IMR-90 (cell line): Measurements from ENCODE around the gene NFKBIE. TPM values are rescaled to one million over a fixed set of nuclear protein-coding genes. Genes with fewer than 3 reads are reported as not detected.

Source experiments
- ATAC-seq: fragments of 200-7000 bp; cut with Tn5 transposase; 2 replicates; pipeline ENCODE4 v1.9.1; 2020; ENCODE audit warnings: low read depth, mild to moderate bottlenecking, moderate library complexity
- BruUV-seq: library from RNA; stranded (reverse); fragments of 400-500 nt; replicated peaks from 2 replicates; lab custom pipeline; 2021; lab: Mats Ljungman, UMichigan
- CTCF ChIA-PET: fragments of 300-600 bp; formaldehyde crosslinking; extraction: SDS; loops from one replicate; lab custom pipeline; 2021; ENCODE audit warnings: antibody characterized with exemption; lab: Yijun Ruan, JAX
- POLR2A ChIA-PET: fragments of 300-600 bp; sonication (Branson Sonifier 250); formaldehyde crosslinking; loops from one replicate; lab custom pipeline; 2022; ENCODE audit warnings: antibody characterized with exemption; ENCODE audit not compliant: unreplicated experiment; lab: Charles Lee
- DNase-seq: peaks from one replicate; pipeline ENCODE4 v3.0.0; 2013
- H2AFZ ChIP-seq: replicated peaks from 2 replicates; pipeline ENCODE3; 2013; ENCODE audit warnings: low read length, mild to moderate bottlenecking; ENCODE audit not compliant: poor library complexity
- H2AK5ac ChIP-seq: 2 replicates; pipeline ENCODE4 v1.6.1; 2013; ENCODE audit warnings: low read depth, low read length, inconsistent platforms
- H2AK9ac ChIP-seq: replicated peaks from 2 replicates; pipeline ENCODE3; 2013; ENCODE audit warnings: mild to moderate bottlenecking, low read depth, low read length, moderate library complexity; ENCODE audit not compliant: poor library complexity
- H2BK120ac ChIP-seq: 2 replicates; pipeline ENCODE4 v1.6.1; 2013; ENCODE audit warnings: low read depth, low read length, inconsistent platforms
- H2BK15ac ChIP-seq: 3 replicates; pipeline ENCODE4 v1.6.1; 2013; ENCODE audit warnings: low read depth, low read length, inconsistent platforms
- H2BK20ac ChIP-seq: 2 replicates; pipeline ENCODE4 v1.6.1; 2013; ENCODE audit warnings: low read depth, mild to moderate bottlenecking, inconsistent platforms, low read length, moderate library complexity
- H2BK5ac ChIP-seq: 2 replicates; pipeline ENCODE4 v1.6.1; 2013; ENCODE audit warnings: mild to moderate bottlenecking, low read depth, low read length, inconsistent platforms; ENCODE audit not compliant: poor library complexity, severe bottlenecking
- H3K14ac ChIP-seq: replicated peaks from 2 replicates; pipeline ENCODE4 v1.6.1; 2013; ENCODE audit warnings: low read depth, low read length, inconsistent platforms
- H3K18ac ChIP-seq: 2 replicates; pipeline ENCODE4 v1.6.1; 2013; ENCODE audit warnings: low read depth, low read length, control low read depth
- H3K23ac ChIP-seq: 2 replicates; pipeline ENCODE4 v1.6.1; 2013; ENCODE audit warnings: low read depth, low read length, inconsistent platforms
- H3K27ac ChIP-seq: 2 replicates; pipeline ENCODE4 v1.5.1; 2013; ENCODE audit warnings: mild to moderate bottlenecking, control low read depth, low read length; ENCODE audit not compliant: insufficient read depth
- H3K27me3 ChIP-seq: 2 replicates; pipeline ENCODE4 v1.6.1; 2013; ENCODE audit warnings: low read length; ENCODE audit not compliant: control insufficient read depth, insufficient read depth
- H3K36me3 ChIP-seq: 2 replicates; pipeline ENCODE4 v1.6.1; 2013; ENCODE audit warnings: low read length, mixed read lengths; ENCODE audit not compliant: control insufficient read depth, insufficient read depth
- H3K4ac ChIP-seq: 2 replicates; pipeline ENCODE4 v1.6.1; 2013; ENCODE audit warnings: low read depth, low read length, inconsistent platforms
- H3K4me1 ChIP-seq: 2 replicates; pipeline ENCODE4 v1.6.1; 2013; ENCODE audit warnings: low read length, mixed read lengths; ENCODE audit not compliant: control insufficient read depth, insufficient read depth
- H3K4me2 ChIP-seq: 2 replicates; pipeline ENCODE4 v1.6.1; 2013; ENCODE audit warnings: low read depth, mild to moderate bottlenecking, control low read depth, low read length, moderate library complexity
- H3K4me3 ChIP-seq: 2 replicates; pipeline ENCODE4 v1.5.1; 2013; ENCODE audit warnings: low read depth, mild to moderate bottlenecking, control low read depth, low read length, moderate library complexity; ENCODE audit not compliant: insufficient read depth
- H3K56ac ChIP-seq: 2 replicates; pipeline ENCODE4 v1.6.1; 2013; ENCODE audit warnings: low read length, inconsistent platforms; ENCODE audit not compliant: insufficient read depth; ENCODE audit errors: extremely low read depth
- H3K79me1 ChIP-seq, 2 experiments: 2 replicates each; pipeline ENCODE4 v1.6.1; 2013; ENCODE audit warnings: low read length in 2 of 2, inconsistent platforms in 1 of 2, low read depth in 1 of 2
- H3K9ac ChIP-seq: 2 replicates; pipeline ENCODE4 v1.6.1; 2013; ENCODE audit warnings: low read depth, low read length, control low read depth
- H3K9me1 ChIP-seq: 2 replicates; pipeline ENCODE4 v1.6.1; 2013; ENCODE audit warnings: low read length, inconsistent platforms; ENCODE audit not compliant: insufficient read depth
- H3K9me3 ChIP-seq: 2 replicates; pipeline ENCODE4 v1.6.1; 2013; ENCODE audit warnings: low read length; ENCODE audit not compliant: control insufficient read depth, insufficient read depth
- H4K20me1 ChIP-seq: 2 replicates; pipeline ENCODE4 v1.6.1; 2013; ENCODE audit warnings: low read length, inconsistent platforms; ENCODE audit not compliant: insufficient read depth
- H4K5ac ChIP-seq: 2 replicates; pipeline ENCODE4 v1.6.1; 2013; ENCODE audit warnings: mild to moderate bottlenecking, low read depth, low read length, control low read depth
- H4K8ac ChIP-seq, 2 experiments: 2 replicates each; pipeline ENCODE4 v1.6.1; 2013; ENCODE audit warnings: low read depth in 2 of 2, low read length in 2 of 2, control low read depth in 1 of 2, inconsistent platforms in 1 of 2
- H4K91ac ChIP-seq: 2 replicates; pipeline ENCODE4 v1.6.1; 2013; ENCODE audit warnings: low read depth, low read length, inconsistent platforms; ENCODE audit not compliant: insufficient read depth
- BHLHE40 ChIP-seq: fragments of 150-350 bp; IDR thresholded peaks from 2 replicates; pipeline ENCODE4 v1.6.1; 2016; ENCODE audit warnings: mild to moderate bottlenecking, low read depth, low read length
- FOS ChIP-seq: fragments of 150-350 bp; IDR thresholded peaks from 2 replicates; pipeline ENCODE4 v1.6.1; 2016; ENCODE audit warnings: low read depth, low read length
- MAFK ChIP-seq: IDR thresholded peaks from 2 replicates; pipeline ENCODE4 v1.6.1; 2012; ENCODE audit warnings: low read depth, low read length, improper control_type of control experiment
- MXI1 ChIP-seq: IDR thresholded peaks from 2 replicates; pipeline ENCODE4 v1.6.1; 2012; ENCODE audit warnings: low read depth, mild to moderate bottlenecking, low read length, moderate library complexity, borderline replicate concordance
- NFE2L2 ChIP-seq: fragments of 150-350 bp; IDR thresholded peaks from 2 replicates; pipeline ENCODE4 v1.6.1; 2016; ENCODE audit warnings: low read depth, mild to moderate bottlenecking, low read length
- POLR2A ChIP-seq: IDR thresholded peaks from 2 replicates; pipeline ENCODE4 v1.6.1; 2012; ENCODE audit warnings: mild to moderate bottlenecking, low read depth, low read length
- RAD21 ChIP-seq: IDR thresholded peaks from 2 replicates; pipeline ENCODE4 v1.6.1; 2012; ENCODE audit warnings: low read length, improper control_type of control experiment
- RCOR1 ChIP-seq: IDR thresholded peaks from 2 replicates; pipeline ENCODE4 v1.6.1; 2012; ENCODE audit warnings: mild to moderate bottlenecking, low read length, improper control_type of control experiment; ENCODE audit not compliant: insufficient replicate concordance
- RFX5 ChIP-seq: IDR thresholded peaks from 2 replicates; pipeline ENCODE4 v1.8.0; 2012; ENCODE audit warnings: low read depth, mild to moderate bottlenecking, low read length, moderate library complexity
- WGBS, 2 experiments: methylation state at CpG; one replicate each; pipeline versions ENCODE4 v1.1.5 to v1.1.7; 2013; ENCODE audit warnings: missing lambda C conversion rate in 2 of 2; ENCODE audit not compliant: insufficient read length in 1 of 2; ENCODE audit errors: extremely low coverage in 2 of 2; 5-methylcytosine and 5-hydroxymethylcytosine counted together
- dilution Hi-C: fragments of 300-500 bp; cut with HindIII; formaldehyde crosslinking; loops from one replicate; pipeline ENCODE4 v1.14.3; 2018; ENCODE audit warnings: low sequenced_read_pairs; ENCODE audit not compliant: unreplicated experiment
- in situ Hi-C: fragments of 300-500 bp; cut with MboI; formaldehyde crosslinking; loops from 3 replicates; pipeline ENCODE4 v1.14.3; 2019; ENCODE audit warnings: low sequenced_read_pairs, inconsistent platforms, mixed read lengths
- intact Hi-C: fragments of 100-400 bp; cut with micrococcal nuclease; formaldehyde crosslinking; loops from 2 replicates; pipeline ENCODE4 v1.10.0; 2022
- polyA plus RNA-seq, 3 experiments: library from polyadenylated mRNA; depleted of rRNA; stranded (reverse); fragments of >200 nt; gene quantifications; 2 replicates each; pipeline ENCODE4 v1.2.3, GENCODE V29; 2012; ENCODE audit warnings: low replicate concordance in 1 of 3
- total RNA-seq: library from RNA; depleted of rRNA; stranded (reverse); fragments of >200 nt; gene quantifications from 2 replicates; pipeline ENCODE4 v1.2.3, GENCODE V29; 2012
- TF ChIP-seq, protein P1 (sequence below): fragments of 150-350 bp; IDR thresholded peaks from 2 replicates; pipeline ENCODE4 v1.6.1; 2017; ENCODE audit warnings: mild to moderate bottlenecking, antibody characterized with exemption, low read length, low read depth

Gene NFKBIE
- total and polyA plus RNA-seq, 2 of the 4 experiments (the other 2 are of a cell fraction): 7.9 to 13.0 TPM

DNA sequence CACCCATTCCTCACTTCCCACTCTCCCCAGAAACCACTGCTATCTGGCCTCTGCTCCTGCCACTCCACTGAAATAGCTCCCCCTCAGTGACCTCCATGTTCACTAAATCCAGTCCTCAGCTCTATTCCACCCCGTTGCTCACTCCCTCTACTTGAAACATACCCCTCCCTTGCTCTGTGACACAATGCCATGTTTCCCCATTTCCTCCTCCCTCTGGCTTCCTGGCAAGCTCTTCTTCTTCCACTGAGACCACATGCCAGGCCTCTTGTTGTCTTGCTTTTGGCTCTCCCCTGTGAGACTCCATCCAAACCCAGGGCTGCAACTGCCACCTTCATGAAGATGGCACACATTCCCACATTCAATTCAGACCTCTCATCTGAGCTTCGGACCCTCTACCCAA lies 18.8 kb upstream of the NFKBIE start:
- Histone ChIP-seq H3K4me3 (no peak overlapping the region), H2BK20ac (no peak overlapping the region), H4K20me1 (no peaks in the 10 kb centered on the region; the same call in 1 of the 2 replicates), H3K4me1 (no peaks in the 10 kb centered on the region), H2AK9ac (no peak overlapping the region), H3K56ac (no peak overlapping the region), H3K79me1 (no peaks in the 10 kb centered on the region), H4K8ac (no peak overlapping the region), H3K36me3 (no peaks in the 10 kb centered on the region), H3K4me2 (no peak overlapping the region), H3K23ac (no peak overlapping the region), H2BK15ac (no peak overlapping the region), H3K27me3 (peaks cover 36% of the 10 kb centered on the region), H3K9me1 (peaks cover 4% of the 10 kb centered on the region; the same call in 1 of the 2 replicates), H4K5ac (no peak overlapping the region), H3K4ac (no peak overlapping the region), H2AFZ (no peak overlapping the region), H3K9me3 (no peaks in the 10 kb centered on the region), H3K27ac (no peak overlapping the region), H2BK5ac (no peak overlapping the region), H3K14ac (no peak overlapping the region), H3K9ac (no peak overlapping the region), H3K18ac (no peak overlapping the region), H2AK5ac (no peak overlapping the region), H2BK120ac (no peak overlapping the region), H4K91ac (no peak overlapping the region)
- intact Hi-C loops: no loop called here
- ChIA-PET POLR2A (no interaction called here), CTCF (interaction anchor here (0.6 kb wide), 1 partner anchor 40 kb away, joined by 4 read pairs; no protein-coding TSS in a partner anchor)
- TF ChIP-seq RCOR1 (no peak), RFX5 (no peak), MXI1 (no peak), BHLHE40 (no peak), MAFK (no peak), RAD21 (no peak), NFE2L2 (no peak), POLR2A (no peak), FOS (no peak)
- TF ChIP-seq, protein P1, sequence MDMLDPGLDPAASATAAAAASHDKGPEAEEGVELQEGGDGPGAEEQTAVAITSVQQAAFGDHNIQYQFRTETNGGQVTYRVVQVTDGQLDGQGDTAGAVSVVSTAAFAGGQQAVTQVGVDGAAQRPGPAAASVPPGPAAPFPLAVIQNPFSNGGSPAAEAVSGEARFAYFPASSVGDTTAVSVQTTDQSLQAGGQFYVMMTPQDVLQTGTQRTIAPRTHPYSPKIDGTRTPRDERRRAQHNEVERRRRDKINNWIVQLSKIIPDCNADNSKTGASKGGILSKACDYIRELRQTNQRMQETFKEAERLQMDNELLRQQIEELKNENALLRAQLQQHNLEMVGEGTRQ: no peak
- DNase-seq (no peak), ATAC-seq (no peak)
- in situ Hi-C loops: loop anchor here (5.0 kb wide), 1 partner anchor 53 kb away; no protein-coding TSS in a partner anchor
- 0% methylated on average over 1 of the region's 2 CpGs; no CpG with 5 or more reads in 1 of the 2 experiments for WGBS, 2 experiments
- dilution Hi-C loops: no loop called here
- no TSS peak for BruUV-seq
